GM18868 (cell line): Measurements from ENCODE around the gene SNAPC2.
"Not testable (repeated sequence)": the region's sequence is repeated elsewhere in the genome, so short reads cannot be mapped to it uniquely, and the experiment has no call there.

Source experiments
- ATAC-seq: cut with Tn5 transposase; IDR thresholded peaks from one replicate; pipeline ENCODE4 v1.9.1; 2021; ENCODE audit warnings: mild to moderate bottlenecking, moderate library complexity; ENCODE audit not compliant: unreplicated experiment

Gene SNAPC2

DNA sequence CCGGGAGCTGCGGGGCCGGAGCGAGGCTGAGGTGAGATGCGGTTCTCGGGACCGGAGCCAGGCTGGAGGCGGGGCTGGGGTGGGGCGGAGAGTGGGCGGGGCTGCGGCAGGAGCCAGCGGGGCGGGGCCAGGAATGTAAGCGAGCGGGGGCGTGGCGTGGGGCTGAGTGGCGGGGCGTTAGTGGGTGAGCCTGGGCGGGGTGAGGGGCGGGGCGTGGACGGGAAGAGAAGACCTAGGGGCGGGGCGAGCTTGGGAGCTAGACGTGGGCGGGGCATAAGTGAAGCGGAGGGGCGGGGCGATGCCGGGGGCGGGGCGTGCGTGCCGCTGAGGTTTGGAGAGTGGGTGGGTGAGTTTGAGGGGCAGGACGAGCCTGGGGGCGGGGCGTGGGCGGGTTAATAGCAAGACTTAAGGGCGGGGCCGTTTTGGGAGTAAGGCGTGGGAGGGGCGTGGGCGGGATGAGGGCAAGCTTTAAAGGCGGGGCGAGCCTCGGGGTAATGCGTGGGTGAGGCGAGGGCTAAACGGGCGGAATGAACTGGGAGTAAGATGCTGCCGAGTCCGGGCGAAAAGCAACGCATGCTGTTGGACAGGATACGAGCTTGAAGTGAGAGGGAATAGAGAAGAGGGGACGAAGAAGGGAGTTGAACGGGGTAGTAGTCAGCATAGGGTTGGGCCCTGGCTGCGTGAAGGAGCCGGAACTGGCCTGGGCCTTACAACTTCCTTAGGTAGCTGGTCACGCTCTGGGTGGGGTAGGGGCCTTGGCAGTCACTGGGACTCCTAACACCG lies 572 bp downstream of the SNAPC2 start:
- peak; percentile 46 for ATAC-seq

DNA sequence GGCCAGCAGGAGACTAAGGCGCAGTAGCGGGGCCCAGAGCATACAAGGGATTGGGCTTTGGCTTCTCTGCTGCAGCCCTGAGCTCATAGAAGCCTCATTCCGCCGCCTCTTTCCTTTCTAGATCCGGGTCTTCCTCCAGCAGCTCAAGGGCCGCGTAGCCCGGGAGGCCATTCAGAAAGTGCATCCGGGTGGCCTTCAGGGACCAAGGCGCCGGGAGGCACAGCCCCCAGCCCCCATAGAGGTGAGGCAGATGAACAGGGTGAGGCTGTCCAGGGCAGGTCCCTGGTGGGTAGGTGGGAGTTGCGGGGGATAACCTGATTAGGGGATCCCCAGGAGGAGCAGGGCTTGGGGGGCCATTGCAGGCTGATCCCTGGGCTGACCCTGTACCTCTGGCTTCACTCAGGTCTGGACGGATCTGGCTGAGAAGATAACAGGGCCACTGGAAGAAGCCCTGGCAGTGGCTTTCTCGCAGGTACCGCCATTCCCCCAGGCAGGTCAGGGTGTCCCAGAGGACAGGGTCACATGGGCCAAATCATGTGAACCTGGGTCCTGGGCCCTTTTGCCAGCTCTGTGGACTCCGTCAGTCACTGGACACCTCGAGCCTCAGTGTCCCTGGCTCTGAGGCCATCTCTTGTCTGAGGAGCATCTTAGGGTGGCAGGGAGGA lies 1.3 kb downstream of the SNAPC2 start:
- ATAC-seq = no peak

DNA sequence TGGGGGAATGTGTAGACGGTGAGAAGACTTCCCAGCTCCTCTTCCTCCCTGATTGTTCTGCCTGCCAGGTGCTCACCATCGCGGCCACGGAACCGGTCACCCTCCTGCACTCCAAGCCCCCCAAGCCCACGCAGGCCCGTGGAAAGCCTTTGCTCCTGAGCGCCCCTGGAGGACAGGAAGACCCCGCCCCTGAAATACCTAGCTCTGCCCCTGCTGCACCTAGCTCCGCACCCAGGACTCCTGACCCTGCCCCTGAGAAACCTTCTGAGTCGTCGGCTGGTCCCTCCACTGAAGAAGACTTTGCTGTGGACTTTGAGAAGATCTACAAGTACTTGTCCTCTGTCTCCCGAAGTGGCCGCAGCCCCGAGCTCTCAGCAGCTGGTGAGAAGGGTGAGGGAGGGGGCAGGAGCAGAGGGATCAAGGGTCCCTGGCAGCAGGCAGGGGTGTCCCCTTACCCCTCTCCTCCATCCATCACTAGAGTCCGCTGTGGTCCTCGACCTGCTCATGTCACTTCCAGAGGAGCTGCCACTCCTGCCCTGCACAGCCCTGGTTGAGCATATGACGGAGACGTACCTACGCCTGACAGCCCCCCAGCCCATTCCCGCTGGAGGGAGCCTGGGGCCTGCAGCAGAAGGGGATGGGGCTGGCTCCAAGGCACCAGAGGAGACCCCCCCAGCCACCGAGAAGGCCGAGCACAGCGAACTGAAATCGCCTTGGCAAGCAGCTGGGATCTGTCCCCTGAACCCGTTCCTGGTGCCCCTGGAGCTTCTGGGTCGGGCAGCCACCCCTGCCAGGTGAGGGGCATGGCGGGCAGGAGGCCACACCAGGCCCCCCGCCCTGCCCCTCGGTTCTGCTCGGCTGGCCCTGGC lies 2.1 kb downstream of the SNAPC2 start:
- ATAC-seq = no peak

DNA sequence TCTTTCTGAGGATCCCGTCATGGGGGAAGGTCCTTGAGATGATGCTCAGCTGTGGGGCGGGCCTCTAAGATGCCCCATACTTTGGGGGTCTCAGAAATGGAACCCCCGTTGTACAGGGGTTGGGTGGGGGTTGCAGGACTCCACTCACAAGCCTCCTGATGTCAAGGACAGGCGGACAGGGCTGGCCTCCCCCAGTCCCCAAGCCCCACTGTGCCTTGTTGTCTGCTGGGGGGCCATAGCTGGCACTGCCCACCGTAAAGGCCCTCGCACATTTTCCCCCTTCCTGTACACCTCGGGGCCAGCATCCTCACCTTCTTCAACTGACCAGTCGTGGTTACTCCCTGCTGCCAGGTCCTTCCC lies 2.7 kb downstream of the SNAPC2 start:
- no peak for ATAC-seq

DNA sequence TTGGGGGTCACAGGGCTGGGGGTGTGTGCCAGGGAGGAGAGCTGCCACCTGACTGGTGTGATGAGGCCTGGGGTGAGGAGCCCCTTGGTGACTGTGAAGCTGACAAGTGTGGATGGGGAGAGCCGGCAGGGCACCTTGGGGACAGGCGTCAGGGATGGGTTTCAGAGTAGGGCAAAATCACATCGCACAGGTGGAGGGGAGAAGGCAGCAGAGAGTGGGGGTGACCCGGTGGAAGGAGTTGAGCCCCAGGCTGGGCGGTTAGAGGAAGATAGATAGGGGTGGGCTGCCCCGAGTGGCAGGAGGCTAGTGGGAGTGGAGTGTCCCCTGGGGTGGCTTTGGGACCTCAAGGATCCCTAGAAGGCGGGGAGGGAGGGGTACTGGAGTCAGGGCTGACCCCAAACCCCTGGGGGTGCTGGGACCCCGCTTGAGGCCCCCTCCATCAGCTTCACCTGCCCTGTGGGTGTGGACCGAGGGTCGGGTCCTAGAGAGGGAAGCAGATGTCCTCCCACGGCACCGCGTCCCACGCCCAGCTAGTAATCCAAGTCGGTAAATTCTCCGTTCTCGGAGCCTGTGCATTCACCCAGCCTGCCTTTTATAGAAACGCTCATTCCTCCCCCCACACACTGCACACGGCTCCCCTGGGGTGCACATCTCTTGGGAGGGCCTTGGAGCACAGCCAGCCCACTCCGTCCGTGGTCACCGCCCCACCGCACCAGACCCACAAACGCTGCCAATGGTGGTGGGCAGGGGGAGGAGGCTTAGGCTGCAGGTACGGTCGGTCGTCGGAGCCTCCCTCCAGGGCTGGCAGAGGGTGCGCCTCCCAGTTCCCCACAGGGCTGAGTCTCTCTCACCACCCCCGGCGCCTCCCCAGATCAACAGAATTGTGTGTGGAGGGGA lies 3.4 kb downstream of the SNAPC2 start:
- ATAC-seq = no peak

DNA sequence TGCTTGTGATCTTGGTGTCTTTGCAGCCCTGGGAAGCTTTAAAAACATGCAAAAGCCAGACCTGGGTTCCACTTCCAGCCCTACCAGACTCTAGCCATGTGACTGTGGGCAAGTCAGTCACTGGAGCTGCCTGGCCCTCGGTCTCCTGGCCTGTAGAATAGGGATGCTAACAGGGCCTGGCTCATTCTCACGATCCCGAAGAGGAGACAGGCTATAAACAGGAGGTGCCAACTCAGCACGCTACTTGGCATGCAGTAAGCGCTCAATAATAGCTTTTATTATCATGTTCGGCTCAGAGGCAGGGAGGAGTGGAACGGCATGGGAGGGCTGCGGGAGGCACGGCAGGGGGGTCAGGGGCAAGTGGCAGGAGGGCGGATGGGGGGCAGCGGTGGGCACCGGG lies 4.1 kb downstream of the SNAPC2 start:
- no peak for ATAC-seq

DNA sequence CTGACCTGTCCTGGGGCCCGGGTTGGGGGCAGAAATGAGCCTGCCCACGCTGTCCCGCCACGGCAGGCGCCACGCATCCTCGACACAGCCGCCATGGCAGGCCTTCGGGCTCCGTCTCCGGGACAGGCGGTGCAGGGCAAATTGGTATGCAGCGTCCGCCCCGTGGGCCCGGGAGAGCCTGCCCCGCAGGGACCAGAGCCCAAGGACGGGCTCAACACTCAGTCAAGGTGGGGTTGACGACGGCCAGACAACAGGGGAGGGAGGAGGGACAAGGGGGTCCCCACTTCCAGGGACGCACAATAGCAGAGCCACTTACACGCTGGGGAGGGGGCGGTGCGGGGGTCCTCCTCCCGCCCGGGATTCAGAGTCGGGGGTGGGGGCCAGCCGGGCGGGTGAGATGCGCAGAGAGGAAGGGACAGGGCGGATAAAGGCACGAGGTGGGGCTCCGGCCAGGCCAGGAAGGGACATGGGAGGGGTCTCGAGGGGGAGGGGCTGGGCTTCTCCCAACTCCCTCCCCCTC lies 4.6 kb downstream of the SNAPC2 start:
- no peak for ATAC-seq

DNA sequence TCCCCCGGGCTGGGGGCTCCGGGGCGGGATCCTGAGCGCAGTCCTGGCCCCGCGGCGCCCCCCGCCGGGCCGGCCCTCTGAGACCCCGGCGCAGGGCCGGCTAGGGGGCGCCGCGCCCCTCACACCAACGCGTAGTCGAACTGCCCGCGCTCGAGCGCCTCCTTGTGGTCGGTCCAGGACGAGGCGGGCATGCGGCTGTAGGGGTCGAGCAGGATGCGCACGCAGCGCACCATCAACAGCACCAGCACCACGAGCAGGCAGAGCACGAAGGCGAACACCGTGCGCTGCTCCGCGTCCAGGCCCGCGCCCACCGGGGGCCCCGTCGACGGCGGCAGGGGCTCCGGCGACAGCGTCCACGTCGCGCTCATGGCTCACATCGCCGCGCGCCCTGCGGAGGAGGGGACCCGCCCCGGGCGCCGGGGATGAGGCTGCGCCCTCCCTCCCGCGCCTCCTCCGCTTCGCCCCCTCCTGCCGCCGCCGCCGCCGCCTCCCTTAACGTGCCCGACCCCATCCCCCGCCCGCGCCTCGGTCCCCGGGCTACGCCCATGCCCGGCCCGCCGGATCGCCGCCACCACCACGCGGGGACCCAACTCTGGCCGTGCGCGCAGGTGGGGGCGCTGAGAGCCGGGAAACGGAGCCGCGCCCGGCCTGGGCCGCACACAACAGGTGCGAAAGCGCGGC lies 5.2 kb downstream of the SNAPC2 start:
- ATAC-seq = no peak

DNA sequence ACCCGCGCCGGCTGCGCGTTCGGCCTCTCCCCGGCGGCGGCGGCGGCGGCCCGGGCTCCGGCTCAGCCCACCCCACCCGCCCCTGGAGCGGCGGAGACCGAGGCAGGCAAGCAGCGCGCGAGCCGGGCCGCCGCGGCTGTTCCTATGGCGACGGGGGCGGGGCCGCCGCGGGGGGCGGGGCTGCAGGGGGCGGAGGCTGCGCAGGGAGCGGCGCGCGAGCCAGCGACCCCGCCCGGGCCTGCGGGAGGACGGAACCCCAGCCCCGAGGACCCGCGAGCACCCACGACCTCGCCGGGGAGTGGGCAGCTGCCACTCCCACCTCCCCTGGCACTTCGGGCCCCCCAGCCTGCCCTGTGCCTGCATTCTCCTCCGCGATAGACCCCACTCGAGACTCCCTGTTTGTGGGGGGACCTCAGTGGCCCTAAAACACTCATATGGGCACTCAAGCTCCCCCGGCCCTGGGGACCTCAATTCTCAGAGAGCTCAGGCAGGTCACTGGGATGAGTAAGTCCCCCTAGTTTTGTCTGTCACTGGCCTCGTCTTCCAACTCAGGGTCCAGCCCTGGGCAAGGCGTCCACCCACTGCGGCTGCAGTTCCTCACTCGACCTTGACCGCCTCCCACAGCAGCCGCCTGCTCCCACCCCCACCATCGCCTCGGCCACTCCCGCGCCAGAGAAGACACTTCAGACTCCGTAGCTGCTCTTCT lies 6.0 kb downstream of the SNAPC2 start, which contains the start of gene CTXN1:
CTXN1 (minus strand) TSS at position 115 of the 706 bp plus-strand sequence. CDS start 597 bp downstream, outside the sequence.
- ATAC-seq = no peak

DNA sequence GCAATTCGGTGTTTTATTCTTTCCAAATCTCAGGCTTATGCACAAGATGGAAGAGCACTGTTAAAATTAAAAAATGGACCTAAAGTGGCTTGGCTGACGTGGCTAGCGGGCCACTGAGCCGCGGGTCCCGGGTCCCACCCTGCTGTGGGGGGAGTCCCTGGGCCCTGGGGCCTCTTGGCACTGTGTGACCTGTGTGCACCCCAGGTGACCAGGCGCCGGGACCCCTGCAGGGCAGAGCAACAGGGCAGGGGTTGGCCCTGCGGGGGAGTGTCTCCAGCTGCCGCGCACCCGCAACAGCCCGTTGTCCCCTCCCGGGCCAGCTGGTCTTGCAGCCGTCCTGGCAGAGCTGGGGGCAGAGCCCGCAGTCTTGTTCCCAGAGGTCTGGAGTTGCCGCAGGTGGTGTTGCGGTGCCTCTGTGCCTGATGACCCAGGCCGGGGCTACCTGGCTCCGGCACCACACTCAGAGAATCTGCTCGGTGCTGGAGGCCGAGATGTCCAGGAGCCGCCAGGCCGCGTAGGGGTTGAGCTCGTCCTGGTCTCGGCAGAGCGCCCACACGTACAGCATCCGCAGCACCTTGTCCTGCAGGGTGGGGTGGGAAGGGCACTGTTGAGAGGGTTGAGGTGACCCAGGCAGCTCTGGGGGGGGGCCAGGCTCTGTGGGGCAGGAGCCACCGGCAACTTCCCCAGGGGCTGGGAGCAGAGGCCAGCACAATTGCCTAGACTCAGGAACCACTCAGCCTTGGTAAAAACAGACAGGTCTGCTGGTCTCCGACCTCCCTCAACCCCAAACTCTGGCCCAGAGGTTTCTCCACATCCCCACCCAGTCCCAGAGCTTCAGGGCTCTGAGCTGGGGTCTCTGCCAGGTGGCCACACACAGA lies 6.8 kb downstream of the SNAPC2 start:
- ATAC-seq = no peak

DNA sequence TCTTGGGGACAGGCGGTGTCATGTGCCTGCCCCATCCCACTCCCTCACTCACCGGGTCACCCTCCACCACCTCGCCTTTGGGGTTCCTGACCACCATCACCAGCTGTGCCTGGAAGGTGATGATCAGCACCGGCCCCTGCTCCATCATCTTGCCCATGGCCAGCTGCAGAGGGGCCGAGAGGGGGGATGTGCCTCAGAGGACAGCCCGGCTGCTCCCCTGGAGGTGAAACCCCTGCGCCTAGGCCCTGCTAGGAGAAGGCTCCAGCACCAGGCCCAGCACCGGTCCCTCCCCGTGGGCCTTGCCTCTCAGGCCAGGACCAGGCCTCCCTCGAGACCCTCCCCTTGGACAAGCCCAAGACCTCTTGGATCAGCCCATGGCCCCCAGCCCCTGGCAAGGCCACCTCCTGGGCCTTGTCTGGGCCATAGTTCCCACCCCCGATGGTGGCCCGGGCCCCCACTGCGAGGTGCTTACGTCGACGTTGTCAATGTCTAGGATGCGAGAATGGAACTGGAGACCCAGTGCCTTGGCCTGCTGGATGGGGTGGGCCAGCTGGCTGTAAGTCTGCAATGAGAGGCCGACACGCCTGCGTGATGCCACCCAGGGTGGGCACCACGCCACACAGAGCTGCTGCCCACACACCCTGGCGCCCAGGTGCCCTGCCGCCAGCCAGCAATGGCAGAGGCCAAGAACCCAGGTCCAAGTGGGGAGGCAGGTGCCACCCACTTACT lies 7.6 kb downstream of the SNAPC2 start:
- ATAC-seq = no peak

DNA sequence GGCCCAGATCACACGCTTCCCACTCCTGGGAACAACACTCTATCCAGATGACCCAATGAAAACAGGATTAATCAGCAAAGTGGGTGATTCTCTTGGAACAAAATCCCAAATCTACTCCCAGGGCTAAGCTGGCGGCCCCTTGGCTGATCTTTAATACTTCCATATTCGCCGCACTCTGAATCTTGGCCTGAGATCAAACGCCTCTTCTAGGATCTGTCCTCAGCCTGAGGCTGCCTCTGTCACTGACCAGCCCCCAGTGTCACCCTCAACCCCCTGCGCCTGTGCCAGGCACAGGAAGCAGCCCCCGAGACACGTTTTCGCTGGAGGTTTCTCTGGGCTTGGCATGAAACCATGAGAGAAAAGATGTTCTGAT lies 8.2 kb downstream of the SNAPC2 start:
- ATAC-seq = no peak

DNA sequence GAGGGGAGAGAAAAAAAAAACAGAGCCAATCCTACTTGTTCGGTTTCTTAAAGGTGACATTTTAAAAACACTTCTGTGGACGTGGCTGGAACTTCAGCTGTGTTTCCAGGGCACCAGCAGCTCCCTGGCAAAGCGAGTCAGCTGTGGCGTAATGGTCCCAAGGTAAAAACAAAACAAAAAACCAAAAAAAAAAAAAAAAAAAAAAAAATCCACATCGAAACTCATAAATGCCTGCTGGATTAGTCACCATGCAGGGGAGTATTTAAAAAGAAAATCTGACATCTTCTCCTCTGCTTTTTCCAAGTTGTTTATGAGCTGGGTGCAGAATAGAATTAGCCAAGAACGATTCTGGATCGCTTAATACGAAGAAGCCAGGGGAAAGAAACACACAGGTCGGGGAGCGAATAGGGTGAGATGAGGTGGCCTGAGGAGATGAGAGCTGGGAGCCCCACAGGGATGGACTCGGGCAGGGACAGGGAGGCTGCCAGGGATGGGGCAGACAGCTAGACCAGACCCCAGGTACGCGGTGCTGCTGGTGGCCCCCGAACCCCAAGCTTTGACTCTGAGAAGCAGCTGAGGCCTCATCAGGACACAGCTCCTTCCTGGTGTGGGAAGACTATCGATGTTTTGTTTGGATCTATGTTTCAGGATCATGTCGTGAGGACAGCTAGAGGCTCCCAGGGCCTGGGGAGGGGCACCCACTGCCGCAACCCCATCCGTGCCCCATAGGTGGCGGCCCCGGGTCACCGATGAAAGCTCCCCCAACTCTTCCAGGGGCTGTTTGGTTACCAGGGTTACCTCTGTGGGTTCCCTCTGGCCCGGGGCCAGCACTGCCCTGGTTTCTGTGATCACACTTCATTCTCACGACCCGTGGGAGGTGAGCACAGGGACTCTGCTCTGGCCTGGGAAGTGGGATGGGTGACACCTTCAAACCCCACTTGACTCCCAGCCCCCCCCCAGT lies 8.9 kb downstream of the SNAPC2 start:
- no peak for ATAC-seq

DNA sequence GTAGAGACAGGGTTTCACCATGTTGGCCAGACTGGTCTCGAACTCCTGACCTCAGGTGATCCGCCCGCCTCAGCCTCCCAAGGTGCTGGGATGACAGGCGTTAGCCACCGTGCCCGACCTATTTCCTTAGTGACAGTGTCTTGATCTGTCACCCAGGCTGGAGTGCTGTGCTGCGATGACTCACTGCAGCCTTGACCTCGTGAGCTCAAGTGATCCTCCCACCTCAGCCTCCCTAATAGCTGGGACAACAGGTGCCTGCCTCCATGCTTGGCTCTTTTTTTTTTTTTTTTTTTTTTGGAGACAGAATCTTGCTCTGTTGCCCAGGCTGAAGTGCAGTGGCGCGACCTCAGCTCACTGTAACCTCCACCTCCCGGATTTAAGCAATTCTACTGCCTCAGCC lies 9.9 kb downstream of the SNAPC2 start:
- not testable (repeated sequence) for ATAC-seq

DNA sequence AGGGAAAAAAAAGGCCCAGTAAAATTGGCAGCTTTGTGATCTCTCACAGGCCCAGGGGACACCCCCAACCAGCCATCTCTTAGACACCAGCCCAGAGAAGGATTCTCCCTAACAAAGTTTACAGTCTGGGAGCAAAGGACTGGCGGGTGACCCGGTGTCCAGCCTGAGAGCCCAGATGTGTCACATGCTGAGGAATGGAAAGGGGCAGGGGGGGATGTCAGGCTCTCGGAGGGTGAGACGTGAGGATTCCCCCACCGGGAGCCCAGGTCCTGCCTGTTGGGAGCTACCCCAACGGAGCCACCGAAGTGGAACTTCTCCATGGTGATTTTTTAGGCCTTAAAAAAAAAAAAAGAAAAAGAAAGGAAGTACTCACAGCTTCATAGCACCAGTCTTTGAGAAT lies 10.6 kb downstream of the SNAPC2 start:
- ATAC-seq = no peak
